HuH-7.5 (cell line): Measurements from ENCODE around the gene FBXL4.
"Not testable (repeated sequence)": the region's sequence is repeated elsewhere in the genome, so short reads cannot be mapped to it uniquely, and the experiment has no call there.

ENCODE experiments used
- DNase-seq: peaks from one replicate; pipeline ENCODE4 v3.0.0; 2011; ENCODE audit warnings: low spot score

FBXL4 gene

GRCh38 chr6:98945311-98946115, 2.2 kb downstream of the FBXL4 start:
- DNase-seq, result no peak

- DNase-seq, result no peak
Measured at GRCh38 chr6:98944598-98945081, 3.1 kb downstream of the FBXL4 start.

- no peak for DNase-seq
Measured at GRCh38 chr6:98944168-98944567, 3.6 kb downstream of the FBXL4 start.

- DNase-seq, result no peak
Measured at GRCh38 chr6:98942263-98942803, 5.4 kb downstream of the FBXL4 start.

- DNase-seq, result no peak
Measured at GRCh38 chr6:98941319-98941718, 6.4 kb downstream of the FBXL4 start.

GRCh38 chr6:98937351-98937750, 10.4 kb downstream of the FBXL4 start:
- no peak for DNase-seq

GRCh38 chr6:98932381-98932780, 15.4 kb downstream of the FBXL4 start:
- DNase-seq, result no peak

GRCh38 chr6:98931696-98932095, 16.1 kb downstream of the FBXL4 start:
- DNase-seq, result no peak

- no peak for DNase-seq
Measured at GRCh38 chr6:98929498-98930060, 18.2 kb downstream of the FBXL4 start.

- DNase-seq, result no peak
Measured at GRCh38 chr6:98928688-98929087, 19.1 kb downstream of the FBXL4 start.

GRCh38 chr6:98927534-98927933, 20.2 kb downstream of the FBXL4 start:
- DNase-seq, result no peak

GRCh38 chr6:98925831-98926230, 21.9 kb downstream of the FBXL4 start:
- no peak for DNase-seq

GRCh38 chr6:98924647-98925046, 23.1 kb downstream of the FBXL4 start:
- no peak for DNase-seq

GRCh38 chr6:98920904-98921431, 26.8 kb downstream of the FBXL4 start:
- no peak for DNase-seq

- not testable (repeated sequence) for DNase-seq
Measured at GRCh38 chr6:98910946-98911345, 36.8 kb downstream of the FBXL4 start.

- DNase-seq, result no peak
Measured at GRCh38 chr6:98909236-98909635, 38.5 kb downstream of the FBXL4 start.

GRCh38 chr6:98906342-98906741, 41.4 kb downstream of the FBXL4 start:
- not testable (repeated sequence) for DNase-seq

- DNase-seq, result no peak
Measured at GRCh38 chr6:98905759-98906158, 42.0 kb downstream of the FBXL4 start.

GRCh38 chr6:98904096-98904495, 43.6 kb downstream of the FBXL4 start:
- no peak for DNase-seq

- no peak for DNase-seq
Measured at GRCh38 chr6:98900706-98901105, 47.0 kb downstream of the FBXL4 start.

GRCh38 chr6:98894810-98895209, 52.9 kb downstream of the FBXL4 start:
- DNase-seq, result no peak

GRCh38 chr6:98887650-98888049, 60.1 kb downstream of the FBXL4 start:
- no peak for DNase-seq

- DNase-seq, result no peak
Measured at GRCh38 chr6:98885330-98885729, 62.4 kb downstream of the FBXL4 start.
